Suprapubic skin (tissue), 4 donors: ENCODE data around the gene CCL22. TPM values are rescaled to one million over a fixed set of nuclear protein-coding genes. Genes with fewer than 3 reads are reported as not detected.

Experiments used
- DNase-seq, 2 donors: peaks; one replicate each; pipeline ENCODE4 v3.0.0-alpha.2; 2019; ENCODE audit warnings: low spot score in 2 of 2
- H3K27ac ChIP-seq: fragments of 200-600 bp; sonication (generic); one replicate; pipeline ENCODE4 v1.5.1; 2019
- H3K27me3 ChIP-seq: fragments of 200-600 bp; sonication (generic); one replicate; pipeline ENCODE4 v1.5.1; 2019
- H3K36me3 ChIP-seq: fragments of 200-600 bp; sonication (generic); one replicate; pipeline ENCODE4 v1.5.1; 2019
- H3K4me1 ChIP-seq: fragments of 200-600 bp; sonication (generic); one replicate; pipeline ENCODE4 v1.5.1; 2019
- H3K4me3 ChIP-seq: fragments of 200-600 bp; sonication (generic); one replicate; pipeline ENCODE4 v1.5.1; 2019; ENCODE audit warnings: mild to moderate bottlenecking
- H3K9me3 ChIP-seq: fragments of 200-600 bp; sonication (generic); one replicate; pipeline ENCODE4 v1.5.1; 2019
- EP300 ChIP-seq: sonication (generic); formaldehyde crosslinking; IDR thresholded peaks from one replicate; pipeline ENCODE4 v1.6.1; 2017; ENCODE audit warnings: antibody characterized with exemption
- POLR2A ChIP-seq, 2 donors: fragments of 450-650 bp; IDR thresholded peaks; one replicate each; pipeline ENCODE4 v1.6.1; 2017; ENCODE audit warnings: antibody characterized with exemption in 2 of 2, mild to moderate bottlenecking in 2 of 2, moderate library complexity in 2 of 2
- POLR2AphosphoS5 ChIP-seq, 3 donors: sonication (generic); formaldehyde crosslinking; IDR thresholded peaks; one replicate each; pipeline ENCODE4 v1.6.1; 2017; ENCODE audit warnings: antibody characterized with exemption in 3 of 3
- WGBS: methylation state at CpG from one replicate; pipeline ENCODE4 v1.1.5; 2018; 5-methylcytosine and 5-hydroxymethylcytosine counted together
- total RNA-seq, 4 donors: library from RNA; depleted of rRNA; stranded (reverse); fragments of >200 nt; gene quantifications; one replicate each; pipeline ENCODE4 v1.1.0, GENCODE V29; 2016
- TF ChIP-seq, protein P1 (sequence below), 2 donors: fragments of 200-600 bp in 1 of 2; fragments of 450-650 bp in 1 of 2; sonication (generic) in 1 of 2; IDR thresholded peaks; one replicate each; pipeline ENCODE4 v1.5.1; 2016 to 2019; ENCODE audit warnings: antibody characterized with exemption in 2 of 2, mild to moderate bottlenecking in 1 of 2, moderate library complexity in 1 of 2

The CCL22 gene
- total RNA-seq, 4 donors from 2014 or later, result 1.5 to 11.7 (median 3.3) TPM

DNA sequence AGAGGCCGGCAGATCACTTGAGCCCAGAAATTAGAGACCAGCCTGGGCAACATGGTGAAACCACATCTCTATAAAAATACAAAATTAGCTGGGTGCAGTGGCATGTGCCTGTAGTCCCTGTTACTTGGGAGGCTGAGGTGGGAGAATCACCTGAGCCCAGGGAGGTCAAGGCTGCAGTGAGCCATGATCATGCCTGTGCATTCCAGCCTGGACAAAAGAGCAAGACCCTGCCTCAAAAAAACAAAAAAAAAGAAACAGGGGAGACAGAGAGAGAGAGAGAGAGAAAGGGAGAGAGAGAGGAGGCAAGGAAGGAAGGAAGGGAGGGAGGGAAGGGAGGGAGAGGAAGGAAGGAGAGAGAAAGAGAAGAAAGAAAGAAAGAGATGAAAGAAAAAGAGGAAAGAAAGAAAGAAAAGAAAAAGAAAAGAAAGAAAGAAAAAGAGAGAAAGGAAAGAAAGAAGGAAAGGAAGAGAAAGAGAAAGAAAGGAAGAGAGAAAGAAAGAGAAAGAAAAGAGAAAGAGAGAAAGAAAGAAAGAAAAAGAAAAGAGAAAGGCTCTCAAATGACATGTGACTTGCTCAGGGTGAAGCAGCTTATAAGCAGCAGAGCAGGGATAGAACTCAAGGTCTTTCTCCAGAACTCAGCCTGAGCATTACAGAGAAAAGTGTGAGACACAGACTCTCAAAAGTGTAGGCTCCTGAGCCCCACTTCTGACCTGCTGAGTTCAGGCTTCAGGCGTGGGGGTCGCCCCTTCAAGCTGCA lies 29.2 kb downstream of the CCL22 start:
- H3K4me3 ChIP-seq, result no peak overlapping the region
- peaks cover 41% of the 10 kb centered on the region for H3K4me1 ChIP-seq
- H3K27ac ChIP-seq, result no peak overlapping the region
- TF ChIP-seq EP300, result no peak
- TF ChIP-seq, protein P1, sequence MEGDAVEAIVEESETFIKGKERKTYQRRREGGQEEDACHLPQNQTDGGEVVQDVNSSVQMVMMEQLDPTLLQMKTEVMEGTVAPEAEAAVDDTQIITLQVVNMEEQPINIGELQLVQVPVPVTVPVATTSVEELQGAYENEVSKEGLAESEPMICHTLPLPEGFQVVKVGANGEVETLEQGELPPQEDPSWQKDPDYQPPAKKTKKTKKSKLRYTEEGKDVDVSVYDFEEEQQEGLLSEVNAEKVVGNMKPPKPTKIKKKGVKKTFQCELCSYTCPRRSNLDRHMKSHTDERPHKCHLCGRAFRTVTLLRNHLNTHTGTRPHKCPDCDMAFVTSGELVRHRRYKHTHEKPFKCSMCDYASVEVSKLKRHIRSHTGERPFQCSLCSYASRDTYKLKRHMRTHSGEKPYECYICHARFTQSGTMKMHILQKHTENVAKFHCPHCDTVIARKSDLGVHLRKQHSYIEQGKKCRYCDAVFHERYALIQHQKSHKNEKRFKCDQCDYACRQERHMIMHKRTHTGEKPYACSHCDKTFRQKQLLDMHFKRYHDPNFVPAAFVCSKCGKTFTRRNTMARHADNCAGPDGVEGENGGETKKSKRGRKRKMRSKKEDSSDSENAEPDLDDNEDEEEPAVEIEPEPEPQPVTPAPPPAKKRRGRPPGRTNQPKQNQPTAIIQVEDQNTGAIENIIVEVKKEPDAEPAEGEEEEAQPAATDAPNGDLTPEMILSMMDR (IDR thresholded peaks at IDR 0.05), result no peak
- peaks cover under 1% of the 10 kb centered on the region for H3K36me3 ChIP-seq
- no peaks in the 10 kb centered on the region for H3K27me3 ChIP-seq
- WGBS, result 63% methylated on average over 3 of the region's 3 CpGs
- no peak for DNase-seq
- no peaks in the 10 kb centered on the region for H3K9me3 ChIP-seq

DNA sequence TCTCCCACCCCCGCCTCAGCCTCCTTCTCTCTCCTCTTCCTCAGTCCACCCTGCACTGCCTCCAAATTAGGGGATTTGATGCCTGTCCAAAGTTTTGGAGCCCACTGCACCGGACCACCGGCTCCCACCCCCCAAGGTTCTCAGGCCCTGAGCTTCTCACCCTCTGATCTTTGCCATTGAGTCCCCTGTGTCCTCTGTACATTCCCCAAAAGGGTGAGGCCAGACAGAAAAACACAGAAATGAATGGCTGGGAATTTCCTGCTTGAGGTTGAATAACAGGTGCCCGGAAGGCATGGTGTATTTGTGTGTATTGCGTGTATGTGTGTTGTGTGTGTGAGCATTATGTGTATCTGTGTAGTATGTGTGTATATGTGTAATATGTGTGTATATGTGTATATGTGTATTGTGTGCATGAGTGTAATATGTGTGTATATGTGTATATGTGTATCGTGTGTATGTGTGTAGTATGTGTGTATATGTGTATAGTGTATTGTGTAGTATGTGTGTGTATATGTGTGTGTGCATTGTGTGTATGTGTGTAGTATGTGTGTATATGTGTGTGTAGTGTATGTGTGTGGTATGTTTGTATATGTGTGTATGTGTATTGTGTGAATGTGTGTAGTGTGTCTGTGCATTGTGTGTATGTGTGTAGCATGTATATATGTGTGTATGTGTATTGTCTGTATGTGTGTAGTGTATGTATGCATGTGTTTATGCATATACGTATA lies 29.9 kb downstream of the CCL22 start:
- TF ChIP-seq, protein P1 (IDR thresholded peaks at IDR 0.05), result no peak
- no peak for TF ChIP-seq POLR2A (IDR thresholded peaks at IDR 0.05)
- no peak for TF ChIP-seq EP300
- no peak for TF ChIP-seq POLR2AphosphoS5 (IDR thresholded peaks at IDR 0.05)
- H3K36me3 ChIP-seq, result no peaks in the 10 kb centered on the region
- H3K9me3 ChIP-seq, result no peaks in the 10 kb centered on the region
- WGBS, result 57% methylated on average over 7 of the region's 7 CpGs
- no peak overlapping the region for H3K4me3 ChIP-seq
- no peaks in the 10 kb centered on the region for H3K27me3 ChIP-seq
- peaks cover 41% of the 10 kb centered on the region for H3K4me1 ChIP-seq
- DNase-seq, result no peak
- H3K27ac ChIP-seq, result no peak overlapping the region

DNA sequence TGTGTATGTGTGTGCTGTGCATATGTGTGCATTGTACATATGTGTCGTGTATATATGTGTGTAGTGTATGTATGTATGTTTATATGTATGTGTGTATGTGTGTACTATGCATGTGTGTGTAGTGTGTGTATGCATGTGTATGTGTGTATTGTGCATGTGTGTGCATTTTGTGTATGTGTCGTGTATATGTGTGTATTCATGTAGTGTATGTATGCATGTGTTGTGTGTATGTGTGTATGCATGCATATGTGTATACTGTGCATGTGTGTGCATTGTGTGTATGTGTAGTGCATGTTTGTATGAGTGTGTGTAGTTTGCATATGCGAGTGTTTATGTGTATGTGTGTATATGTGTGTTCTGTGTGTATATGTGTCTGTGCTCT lies 30.5 kb downstream of the CCL22 start:
- TF ChIP-seq EP300 (no peak), POLR2AphosphoS5 (IDR thresholded peaks at IDR 0.05) (no peak), POLR2A (IDR thresholded peaks at IDR 0.05) (no peak)
- TF ChIP-seq, protein P1 (IDR thresholded peaks at IDR 0.05), result no peak
- 92% methylated on average over 3 of the region's 3 CpGs for WGBS

DNA sequence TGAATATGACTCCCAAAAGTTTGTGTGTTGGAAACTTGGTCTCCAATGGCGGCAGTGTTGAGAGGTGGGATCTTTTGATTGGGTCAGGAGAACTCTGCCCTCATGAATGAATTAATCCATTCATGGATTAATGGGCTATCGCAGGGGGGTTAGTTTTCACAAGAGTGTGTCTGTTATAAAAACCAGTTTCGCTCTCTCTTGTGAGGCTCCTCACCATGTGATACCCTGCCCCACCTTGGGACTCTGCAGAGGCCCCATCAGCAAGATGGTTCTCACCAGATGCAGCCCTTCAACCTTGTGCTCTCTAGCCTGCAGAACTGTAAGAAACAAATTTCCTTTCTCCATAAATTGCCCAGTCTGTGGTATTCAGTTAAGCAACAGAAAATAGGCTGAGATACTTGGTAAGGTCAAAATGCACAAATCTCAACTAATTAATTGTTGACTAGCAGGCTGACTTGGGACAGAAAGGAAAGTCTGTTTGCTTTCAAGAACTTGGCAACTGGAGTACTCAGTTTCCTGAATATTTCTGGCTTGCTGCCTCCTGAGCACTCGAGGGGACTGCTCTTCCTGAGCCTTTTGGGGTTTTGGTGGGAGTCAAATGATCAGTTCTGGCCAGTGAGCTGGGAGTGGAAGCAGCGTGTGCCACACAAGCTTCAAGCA lies 32.2 kb downstream of the CCL22 start:
- Histone ChIP-seq H3K4me3 (no peak overlapping the region), H3K4me1 (peaks cover 43% of the 10 kb centered on the region), H3K9me3 (no peaks in the 10 kb centered on the region), H3K36me3 (no peaks in the 10 kb centered on the region), H3K27me3 (no peaks in the 10 kb centered on the region), H3K27ac (no peak overlapping the region)
- 60% methylated on average over 5 of the region's 5 CpGs for WGBS
- TF ChIP-seq, protein P1 (IDR thresholded peaks at IDR 0.05), result no peak
- TF ChIP-seq POLR2A (IDR thresholded peaks at IDR 0.05) (no peak), EP300 (no peak), POLR2AphosphoS5 (IDR thresholded peaks at IDR 0.05) (no peak)
- DNase-seq, result no peak

More for the DNA sequence above, 30.5 kb downstream of the CCL22 start:
- H3K4me3 ChIP-seq, result no peak overlapping the region
- H3K9me3 ChIP-seq, result no peaks in the 10 kb centered on the region
- H3K27ac ChIP-seq, result no peak overlapping the region
- H3K4me1 ChIP-seq, result peaks cover 41% of the 10 kb centered on the region
- no peak for DNase-seq
- no peaks in the 10 kb centered on the region for H3K36me3 ChIP-seq
- H3K27me3 ChIP-seq, result no peaks in the 10 kb centered on the region

DNA sequence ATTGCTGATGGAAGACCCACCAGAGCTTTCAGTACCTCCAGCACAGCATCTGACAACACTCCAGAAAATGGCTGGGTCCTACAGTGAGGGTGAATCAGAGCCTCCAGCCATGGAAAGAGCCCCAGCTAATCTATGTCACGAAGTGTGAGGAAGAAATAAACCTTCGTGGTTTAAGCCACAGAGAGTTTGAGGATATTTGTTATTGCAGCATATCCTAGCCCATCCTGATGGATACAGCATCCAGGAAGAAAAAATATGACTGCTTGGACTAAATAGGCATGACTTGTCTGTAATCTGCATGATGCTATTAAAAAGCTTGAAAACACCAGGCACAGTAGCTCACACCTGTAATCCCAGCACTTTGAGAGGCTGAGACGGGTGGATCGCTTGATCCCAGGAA lies 32.7 kb downstream of the CCL22 start:
- WGBS, result 78% methylated on average over 4 of the region's 4 CpGs
- TF ChIP-seq, protein P1 (IDR thresholded peaks at IDR 0.05), result no peak
- TF ChIP-seq POLR2AphosphoS5 (IDR thresholded peaks at IDR 0.05) (no peak), EP300 (no peak), POLR2A (IDR thresholded peaks at IDR 0.05) (no peak)
- DNase-seq, result no peak
- Histone ChIP-seq H3K9me3 (no peaks in the 10 kb centered on the region), H3K4me1 (peaks cover 43% of the 10 kb centered on the region), H3K36me3 (no peaks in the 10 kb centered on the region), H3K4me3 (no peak overlapping the region), H3K27ac (no peak overlapping the region), H3K27me3 (no peaks in the 10 kb centered on the region)
